HG03521 (cell line): ENCODE data around the gene IHH.

Experiments
- ATAC-seq: cut with Tn5 transposase; IDR thresholded peaks from one replicate; pipeline ENCODE4 v1.9.1; 2021; ENCODE audit warnings: mild to moderate bottlenecking, moderate library complexity; ENCODE audit not compliant: unreplicated experiment

Gene IHH

DNA sequence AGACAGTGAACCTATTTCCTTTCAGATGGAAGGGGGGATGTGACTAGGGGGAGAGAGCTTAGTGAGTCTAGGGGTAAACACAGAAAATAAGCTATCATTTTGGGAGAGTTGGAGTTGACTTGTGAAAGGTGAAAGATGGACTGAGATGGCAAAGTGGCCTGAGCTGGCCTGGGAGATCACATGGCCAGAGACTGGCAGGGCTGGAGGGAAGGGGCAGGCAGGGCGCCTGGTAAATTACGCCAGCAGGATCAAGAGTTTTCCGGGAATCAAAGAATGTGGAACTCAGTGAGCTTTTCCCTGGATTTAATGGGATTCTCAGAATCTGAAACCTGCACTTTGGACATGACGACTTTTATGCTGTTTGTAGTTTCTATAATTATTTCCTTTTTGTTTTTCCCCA is 18.6 kb downstream of the IHH start:
- no peak for ATAC-seq

DNA sequence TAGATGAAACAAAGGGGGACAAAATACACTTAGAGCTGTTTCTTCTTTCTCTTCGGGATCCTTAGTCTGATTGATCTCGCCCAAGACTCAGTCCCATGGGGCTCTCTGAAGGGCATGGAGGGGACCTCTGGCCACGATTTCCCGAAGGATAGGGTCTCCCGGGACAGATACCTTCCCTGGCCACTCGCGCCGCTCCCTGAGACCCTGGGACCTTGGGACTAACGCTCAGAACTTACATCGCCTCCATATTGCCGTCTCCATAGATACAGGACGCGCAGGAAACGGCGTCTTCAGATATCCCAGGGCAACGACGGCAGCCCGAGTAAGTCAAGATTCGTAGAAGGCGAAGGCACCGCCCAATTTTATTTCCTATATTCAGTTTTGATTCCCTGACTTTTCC is 19.5 kb downstream of the IHH start, which contains the start of gene CFAP65:
Gene CFAP65 (minus strand): TSS at position 265 of the 400 bp plus-strand sequence. CDS start 2,468 bp downstream, outside the sequence.
- no peak for ATAC-seq

DNA sequence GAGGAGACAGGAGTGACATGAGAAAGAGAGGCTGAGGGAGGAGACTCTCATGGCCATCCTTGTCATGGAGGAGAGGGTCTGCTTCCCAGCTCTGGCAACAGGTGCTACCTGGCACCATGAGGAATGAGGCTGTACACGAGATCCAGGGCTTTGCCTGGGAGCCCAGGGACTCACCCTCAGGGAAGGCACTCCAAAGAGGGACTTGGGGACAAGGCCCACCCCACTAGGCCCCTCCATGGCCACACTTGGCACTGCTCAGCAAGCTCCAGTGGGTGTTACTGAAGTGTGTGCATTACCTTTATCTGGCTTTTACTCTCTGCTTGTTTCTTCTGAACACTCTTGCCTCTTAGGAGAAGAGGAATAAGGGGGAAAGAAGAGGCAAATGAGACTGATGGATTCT is 22.1 kb downstream of the IHH start:
- no peak for ATAC-seq

DNA sequence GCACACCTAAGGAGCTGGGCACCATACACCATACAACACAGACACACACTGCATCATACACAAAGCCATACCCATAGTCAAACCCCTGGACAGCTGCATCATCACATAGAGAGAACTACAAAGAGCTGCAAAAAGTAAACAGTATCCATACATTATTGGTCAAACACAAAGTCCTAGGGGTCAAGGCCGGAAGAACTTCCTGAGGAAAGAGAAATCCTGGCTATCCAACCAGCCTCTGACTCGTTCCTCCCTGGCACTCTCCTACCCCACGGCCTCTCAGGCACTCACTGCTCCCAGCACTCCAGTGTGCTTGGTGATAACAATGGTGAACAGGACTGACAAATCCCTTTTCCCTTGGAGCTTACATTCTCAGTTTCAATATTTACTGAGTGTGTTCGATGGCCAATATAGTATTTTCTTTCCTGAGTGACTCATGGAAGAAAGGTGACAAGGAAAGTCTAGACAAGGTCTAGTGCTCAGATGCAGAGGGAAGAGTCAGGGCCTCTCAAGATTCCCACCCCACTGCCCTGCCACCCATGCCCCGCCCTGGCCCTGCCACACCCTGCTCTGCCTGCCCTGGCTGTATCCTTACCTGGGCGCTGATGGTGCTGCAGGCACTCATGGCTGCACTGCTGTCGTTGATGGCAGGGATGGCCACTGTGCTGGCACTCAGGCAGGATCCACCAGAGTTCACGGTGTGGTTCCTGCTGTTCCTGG is 22.8 kb downstream of the IHH start:
- no peak for ATAC-seq

DNA sequence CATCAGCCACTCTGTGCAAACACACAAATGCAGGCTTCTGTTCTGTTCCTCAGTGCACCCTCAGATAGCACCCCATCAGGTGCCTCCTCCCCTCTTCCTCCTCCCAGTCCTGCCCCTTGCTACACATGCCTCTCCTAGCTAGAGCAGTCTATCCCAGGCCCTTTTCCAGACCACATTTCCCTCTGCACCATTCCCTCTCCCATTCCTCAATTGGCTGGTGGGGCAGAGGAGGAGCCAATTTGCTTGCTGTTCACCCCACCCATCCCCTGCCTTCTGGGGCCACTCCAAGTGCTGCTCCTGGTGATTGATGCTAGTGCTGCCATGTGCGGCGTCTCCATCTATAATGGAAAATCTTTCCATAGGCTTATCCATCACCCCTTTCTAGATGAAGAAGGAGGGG is 24.8 kb downstream of the IHH start:
- ATAC-seq: no peak

DNA sequence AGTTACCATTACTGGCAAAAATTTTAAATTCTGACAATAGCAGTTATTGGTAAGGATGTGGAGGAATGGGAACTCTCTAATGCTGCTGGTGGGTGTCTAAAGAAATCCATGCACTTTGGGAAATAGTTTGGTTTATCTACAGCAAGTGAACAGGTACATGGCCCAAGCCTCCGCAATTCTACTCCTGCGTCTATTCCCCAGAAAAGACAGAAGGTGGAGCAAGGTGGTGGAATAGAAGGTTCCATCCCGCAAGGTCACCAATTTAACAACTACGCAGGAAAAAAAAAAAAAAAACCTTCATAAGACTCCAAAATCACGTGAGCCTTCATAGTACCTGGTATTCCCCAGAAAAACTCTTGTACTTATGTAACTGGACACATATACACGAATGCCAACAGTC is 25.9 kb downstream of the IHH start:
- ATAC-seq: no peak

DNA sequence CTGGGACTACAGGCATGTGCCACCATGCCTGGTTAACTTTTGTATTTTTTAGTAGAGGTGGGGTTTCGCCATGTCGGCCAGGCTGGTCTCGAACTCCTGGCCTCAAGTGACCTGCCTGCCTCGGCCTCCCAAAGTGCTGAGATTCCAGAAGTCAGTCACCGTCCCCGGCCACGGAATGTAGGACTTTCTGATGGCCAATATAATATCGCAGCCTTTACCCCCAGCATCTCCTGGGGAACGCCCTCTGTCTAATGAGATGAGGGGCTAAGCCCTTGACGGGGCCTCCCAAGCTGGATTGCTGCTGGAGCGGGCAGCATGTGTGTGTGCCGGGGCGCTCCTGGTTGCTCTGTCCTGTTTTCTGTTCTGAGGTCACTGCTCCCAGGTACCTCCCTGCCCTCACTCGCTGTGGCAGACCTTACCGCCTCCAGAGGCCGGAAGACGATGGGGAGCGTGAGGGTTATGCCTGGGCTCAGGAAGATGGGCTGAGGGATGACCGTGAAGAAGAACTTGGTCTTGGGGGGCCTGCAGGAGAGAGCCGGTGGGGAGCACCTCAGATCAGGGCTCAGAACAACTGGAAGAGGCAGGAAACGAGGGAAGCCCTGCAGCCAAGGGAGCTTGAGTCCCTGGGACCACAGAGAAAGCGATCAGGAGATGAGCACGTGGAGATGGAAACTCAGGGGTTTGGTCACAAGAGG is 28.5 kb downstream of the IHH start:
- no peak for ATAC-seq

DNA sequence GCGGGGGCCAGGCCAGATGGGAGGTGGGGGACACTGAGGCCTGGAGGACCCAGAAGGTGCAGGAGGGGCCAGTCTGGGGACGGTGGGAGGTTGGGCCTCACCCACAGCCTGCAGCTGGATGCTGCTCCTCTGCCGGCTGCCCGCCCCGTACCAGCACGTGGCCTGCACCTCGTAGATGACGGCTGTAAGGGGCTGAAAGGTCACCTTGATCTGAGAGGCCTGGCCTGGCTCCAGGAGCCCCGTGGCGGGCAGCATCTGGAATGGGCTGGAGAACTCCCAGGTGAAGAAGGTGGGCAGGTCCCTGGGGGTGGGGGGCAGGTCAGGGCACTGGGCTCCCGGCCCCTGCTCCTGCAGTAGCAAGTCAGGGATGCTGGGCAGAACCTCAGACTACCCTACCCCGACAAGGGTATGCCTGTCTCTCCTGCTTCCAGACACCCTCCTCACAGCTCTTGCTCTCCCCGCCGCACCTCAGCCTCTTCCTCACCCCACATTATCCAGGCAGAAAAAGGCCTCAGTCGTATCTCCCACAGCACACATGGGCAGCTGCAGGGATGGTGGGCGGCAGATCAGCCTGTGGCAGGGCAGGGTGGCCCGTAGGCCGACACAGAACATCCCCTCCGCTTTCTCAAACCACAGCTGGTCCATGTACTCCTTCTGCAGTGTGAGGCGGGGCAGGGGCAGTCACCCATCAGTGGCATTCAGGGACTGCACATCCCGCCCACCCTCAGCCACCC is 29.5 kb downstream of the IHH start:
- no peak for ATAC-seq

DNA sequence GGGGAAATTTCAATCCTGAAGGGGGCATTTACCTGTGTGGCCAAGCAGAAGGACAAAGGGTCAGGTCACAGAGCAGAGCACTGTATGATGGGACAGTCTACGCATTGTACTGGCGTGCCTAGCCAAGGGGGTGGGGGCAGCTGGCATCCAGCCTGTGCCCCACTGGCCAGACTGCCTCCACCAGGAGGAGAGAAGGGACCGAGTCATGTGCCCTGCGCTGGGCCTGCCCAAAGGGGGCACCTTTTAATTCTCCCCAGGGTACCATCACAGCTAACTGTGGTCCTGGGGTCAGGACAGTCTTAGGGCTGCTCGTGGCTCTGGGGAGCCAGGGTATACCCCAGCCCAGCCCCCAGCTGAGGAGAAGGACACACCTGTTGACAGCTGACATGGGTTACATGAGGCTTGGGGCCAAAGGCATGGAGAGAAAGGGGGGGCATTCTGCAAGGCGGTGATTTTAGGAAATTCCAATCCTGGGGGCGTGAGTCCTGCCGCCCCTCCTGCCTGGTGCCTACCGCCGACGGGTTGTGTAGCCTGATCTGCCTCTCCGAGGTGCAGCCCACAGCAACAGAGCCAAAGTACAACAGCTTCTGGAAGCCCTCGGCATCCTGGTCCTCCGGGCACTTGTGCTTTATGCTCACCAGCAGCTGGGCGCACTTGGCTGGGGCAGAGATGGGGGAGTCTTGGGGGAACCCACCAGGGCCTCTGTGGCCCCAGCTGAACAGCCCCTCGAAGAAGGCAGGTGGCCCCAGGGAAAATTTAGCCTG is 30.4 kb downstream of the IHH start:
- ATAC-seq: no peak

DNA sequence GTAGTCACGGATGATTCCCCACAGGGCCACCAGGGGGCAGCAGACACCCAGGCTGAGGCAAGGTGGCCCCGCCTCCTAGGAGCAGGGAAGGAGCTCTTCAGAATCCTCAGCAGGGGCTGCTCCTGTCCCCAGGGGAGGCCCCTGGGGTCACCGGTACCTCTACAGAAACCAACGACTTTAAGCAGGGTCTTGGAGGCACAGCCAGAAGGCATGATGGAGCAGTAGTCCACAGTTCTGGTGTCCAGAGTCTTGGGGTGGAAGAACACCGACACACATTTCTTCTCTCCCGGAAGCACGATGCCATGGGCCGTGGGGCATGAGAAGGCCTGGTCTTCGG is 30.9 kb downstream of the IHH start:
- no peak for ATAC-seq

DNA sequence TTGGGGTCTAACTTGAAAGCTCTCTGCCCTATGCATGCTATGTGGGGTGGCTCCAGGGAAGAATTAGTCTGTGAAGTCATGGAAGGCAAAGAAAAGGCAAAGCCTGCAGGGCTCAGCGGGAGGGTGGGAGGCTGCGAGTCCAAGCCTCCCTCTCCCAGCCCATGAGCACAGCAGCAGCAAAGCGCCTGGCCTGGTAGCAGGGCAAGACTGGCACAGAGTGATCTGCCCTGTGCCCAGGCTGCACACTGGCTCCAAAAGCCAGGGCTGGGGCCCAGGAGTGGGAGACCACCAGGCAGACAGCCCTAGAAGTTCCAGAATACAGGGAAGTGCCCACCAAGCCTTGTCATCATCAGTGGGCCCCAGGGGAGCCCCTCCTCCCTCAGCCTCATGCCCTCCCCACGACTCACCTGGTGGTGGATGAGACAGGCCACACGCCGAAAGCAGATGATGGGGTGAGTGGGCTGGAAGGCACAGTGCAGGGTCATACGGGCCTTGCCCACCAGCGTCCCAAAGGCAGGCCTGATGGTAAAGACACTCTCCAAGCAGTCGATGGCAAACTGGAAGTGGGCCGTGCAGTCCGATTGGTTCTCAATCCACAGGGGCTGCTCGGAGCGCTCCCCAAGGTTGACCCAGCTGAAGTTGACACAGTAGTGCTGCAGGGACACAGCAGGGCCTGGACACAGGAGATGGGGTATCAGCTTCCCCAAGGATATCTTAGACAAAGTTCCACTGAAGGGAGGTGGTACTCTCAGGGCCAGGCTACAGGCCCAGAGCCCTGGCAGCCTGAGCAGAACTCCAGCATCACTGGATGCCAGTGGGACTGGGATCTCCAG is 31.5 kb downstream of the IHH start:
- no peak for ATAC-seq

DNA sequence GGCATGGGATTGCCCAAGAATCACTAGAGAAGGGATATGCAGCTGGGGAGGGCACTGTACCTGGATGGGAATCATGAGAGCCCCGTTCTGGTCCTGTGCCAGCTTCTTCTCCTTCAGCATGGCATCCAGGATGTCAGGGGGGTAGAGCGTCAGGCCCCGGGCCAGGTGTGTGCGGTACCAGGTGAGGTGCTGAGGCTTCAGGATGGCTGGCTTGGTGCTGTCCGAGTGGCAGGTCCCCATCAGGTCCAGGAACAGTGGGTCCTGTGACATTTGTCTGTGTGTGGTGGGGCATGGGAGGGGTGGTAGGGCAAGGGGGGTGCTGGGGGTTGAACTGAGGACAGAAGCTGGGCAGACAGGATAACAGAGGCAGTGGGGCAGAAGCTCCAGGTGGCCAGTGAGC is 32.6 kb downstream of the IHH start:
- no peak for ATAC-seq

DNA sequence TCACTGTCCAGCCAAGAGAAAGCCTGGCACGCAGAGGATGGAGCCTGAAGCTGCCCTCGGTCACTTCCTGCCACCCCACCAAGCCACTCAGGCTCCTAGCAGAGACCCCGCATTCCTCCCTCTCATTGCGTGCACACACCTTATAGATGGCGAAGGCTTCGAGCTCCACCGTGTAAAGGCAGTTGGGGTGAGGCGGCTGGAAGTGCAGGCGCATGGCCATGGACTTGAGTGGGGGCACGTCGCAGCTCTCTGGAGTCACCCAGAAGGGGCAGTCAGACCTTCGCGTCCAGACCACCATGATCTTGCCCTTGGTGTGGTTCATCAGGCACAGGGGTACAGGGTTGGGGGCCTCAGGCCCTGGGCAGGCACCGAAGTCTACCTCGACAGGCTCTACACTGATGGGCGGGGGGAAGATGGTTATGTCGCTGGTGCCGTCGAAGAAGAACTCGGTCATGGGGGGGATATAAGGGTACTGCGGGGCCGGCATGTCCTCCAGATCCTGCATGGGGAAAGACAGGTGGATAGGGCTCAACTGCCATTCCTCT is 33.1 kb downstream of the IHH start:
- no peak for ATAC-seq

DNA sequence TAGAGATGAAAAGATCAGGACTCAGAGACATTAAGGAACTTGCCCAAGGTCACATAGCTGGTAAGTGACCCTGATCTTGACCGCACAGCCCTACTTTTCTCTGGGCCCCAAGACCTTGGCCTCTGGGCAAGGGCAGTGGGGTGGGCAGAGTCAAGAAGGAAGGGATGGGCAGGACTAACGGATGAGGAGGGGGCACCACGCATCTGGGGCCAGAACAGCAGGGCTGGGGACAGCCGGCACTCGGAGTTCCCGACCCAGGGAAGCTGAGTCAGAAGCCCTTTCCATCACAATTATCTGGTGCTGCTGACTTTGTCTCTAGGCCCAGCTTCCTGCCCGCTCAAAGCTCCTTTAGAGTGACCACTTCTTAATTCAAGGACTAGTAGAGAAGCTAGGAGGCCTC is 33.8 kb downstream of the IHH start:
- no peak for ATAC-seq

DNA sequence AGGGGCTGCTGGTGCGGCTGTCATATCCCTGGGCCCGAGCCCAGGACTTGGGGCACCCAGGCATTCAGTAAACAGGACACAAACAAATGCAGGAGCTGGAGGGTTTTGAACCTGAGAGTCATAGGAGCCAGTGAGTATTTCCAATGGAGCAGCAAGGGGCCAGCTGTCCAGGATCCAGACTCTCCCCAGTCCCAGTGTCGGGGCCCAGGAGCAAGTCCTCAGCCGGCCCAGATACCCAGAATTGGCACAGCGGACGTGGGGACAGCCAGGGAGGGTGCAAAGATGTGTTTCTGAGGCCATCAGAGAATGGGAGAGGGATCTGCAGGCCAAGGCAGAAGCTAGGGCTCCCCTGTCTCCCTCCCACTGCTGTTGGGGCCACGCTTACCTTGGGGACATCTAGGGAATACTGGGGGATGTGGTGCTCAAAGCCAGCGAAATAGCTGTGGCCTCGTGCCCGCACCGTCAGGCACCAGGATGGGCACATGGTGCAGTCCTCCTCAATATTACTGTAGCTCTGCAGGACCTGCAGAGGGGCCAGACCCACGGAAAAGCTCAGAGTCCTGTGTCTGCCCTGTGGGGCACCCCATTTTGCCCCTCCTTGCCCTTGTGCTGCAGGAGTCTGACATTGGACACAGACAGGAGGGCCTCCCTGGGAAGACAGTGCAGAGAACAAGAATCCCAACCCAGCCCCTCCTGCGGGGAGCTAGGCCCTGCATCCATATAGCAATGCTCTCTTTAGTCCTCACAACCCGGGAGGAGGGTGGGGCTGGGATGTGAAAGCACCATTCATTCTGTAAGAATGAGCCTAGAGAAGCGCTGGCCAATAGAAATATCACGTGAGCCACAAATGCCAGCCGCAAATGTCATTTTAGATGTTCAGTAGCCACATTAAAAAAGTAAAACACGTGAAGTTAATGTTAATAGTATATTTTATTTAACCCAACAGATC is 34.8 kb downstream of the IHH start:
- no peak for ATAC-seq

DNA sequence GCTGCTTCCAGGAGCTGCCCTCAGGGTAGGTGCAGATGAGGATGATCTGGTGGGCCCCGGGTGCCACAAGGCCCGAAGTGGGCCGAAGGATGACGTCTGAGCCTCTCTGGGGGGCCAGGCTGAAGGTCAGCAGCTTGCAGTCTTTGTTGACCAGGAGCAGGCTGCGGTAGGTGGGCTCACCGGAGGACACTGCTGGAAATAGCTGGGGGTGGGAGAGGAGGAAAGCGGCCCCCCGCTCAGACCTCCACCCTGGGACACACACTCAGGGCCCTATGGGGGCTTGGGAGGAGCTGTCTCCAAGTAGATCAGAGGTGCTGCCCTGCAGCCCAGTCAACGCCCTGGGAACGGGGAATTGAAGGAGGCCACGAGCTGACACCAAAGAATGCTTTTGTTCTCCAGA is 36.7 kb downstream of the IHH start:
- ATAC-seq: no peak

DNA sequence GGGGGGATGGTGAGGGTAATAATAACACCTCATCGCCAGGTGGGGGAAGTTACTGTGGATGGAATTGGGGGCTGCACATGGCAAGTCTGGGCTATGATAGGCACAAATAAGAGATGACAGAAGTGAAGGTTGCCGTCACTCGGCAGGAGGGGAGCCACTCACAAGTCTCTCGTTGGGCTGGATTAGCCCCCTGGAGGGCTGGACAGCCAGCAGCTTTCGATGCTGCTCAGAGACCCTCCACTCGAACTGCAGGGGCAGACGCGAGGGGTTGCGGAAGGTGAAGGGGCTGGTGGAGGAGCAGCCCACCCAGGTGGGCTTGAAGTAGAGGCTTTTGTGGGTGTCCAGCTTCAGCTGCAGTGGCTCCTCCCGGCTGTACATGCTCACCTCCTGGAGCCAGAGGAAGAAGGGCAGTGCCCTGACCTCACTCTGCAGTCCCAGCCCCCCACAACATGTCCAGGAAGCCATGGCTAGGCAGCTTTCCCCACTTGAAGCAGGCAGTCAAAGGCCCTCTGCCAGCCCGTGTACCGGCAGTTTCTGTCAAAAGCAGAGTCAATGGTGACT is 37.6 kb downstream of the IHH start:
- ATAC-seq: no peak

DNA sequence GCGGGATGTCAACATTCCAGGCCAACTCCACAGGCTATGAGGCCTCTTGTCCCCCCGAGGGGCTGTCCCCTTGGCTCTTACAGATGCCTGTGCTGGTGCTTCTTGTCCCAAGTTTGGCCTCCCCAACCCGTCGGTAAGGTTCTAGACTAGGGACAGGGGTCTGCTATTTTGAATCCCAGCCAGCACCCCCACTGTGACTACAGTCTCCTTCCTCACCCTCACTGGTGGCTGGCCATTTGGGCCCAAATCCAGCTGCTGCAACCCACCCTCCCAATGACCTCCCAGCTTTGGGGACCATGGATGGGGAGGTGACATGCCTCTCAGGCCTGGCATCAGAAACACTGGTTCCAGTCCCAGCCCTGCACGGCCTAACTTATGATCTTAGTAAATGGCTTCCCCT is 38.1 kb downstream of the IHH start:
- ATAC-seq: no peak

DNA sequence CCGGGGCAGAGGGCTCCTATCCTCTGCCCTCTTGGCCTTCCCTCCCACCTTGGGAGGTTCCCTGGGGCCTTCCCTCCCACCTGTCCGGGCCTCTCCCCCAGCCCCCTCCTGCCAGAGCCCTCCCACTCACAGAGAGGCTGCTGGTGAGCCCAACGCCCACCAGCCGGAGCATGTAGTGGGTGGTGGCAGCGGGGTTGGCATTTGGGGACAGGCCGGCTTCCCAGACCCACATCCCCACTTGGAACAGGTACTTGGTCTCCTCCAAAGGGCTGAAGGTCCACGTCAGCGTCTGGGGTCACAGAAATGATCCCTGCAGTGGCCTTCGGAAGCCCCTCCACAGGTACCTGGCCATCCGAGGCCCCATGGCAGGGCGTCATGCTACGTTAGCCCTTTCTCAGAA is 38.7 kb downstream of the IHH start:
- no peak for ATAC-seq
